ENCODE measurements around the gene VGLL4.

- TF ChIP-seq CTCF (conservative IDR thresholded peaks at IDR 0.05 in 1 of 2, IDR thresholded peaks at IDR 0.05 in 1 of 2; ENCODE audit: extremely low read depth in 1 of 2, insufficient read depth in 1 of 2, low read depth in 1 of 2, low read length in 2 of 2) = no peak
- no peak for TF ChIP-seq EZH2 (IDR thresholded peaks at IDR 0.05; ENCODE audit: borderline replicate concordance, low read length)
Observed at GRCh38 chr3:11555211-11555782, 88.4 kb downstream of the VGLL4 start.

Data from mammary epithelial cell (primary cell).